PFSK-1 (cell line): Measurements from ENCODE around the gene RAET1L.

Experiments used
- FOXP2 ChIP-seq: optimal IDR thresholded peaks from 2 replicates; pipeline ENCODE3; 2011; ENCODE audit warnings: borderline replicate concordance, control low read depth, inconsistent platforms; ENCODE audit not compliant: insufficient read depth; ENCODE audit errors: extremely low read length, extremely low read depth
- POLR2AphosphoS5 ChIP-seq: IDR thresholded peaks from 2 replicates; pipeline ENCODE4 v1.6.1; 2012; ENCODE audit warnings: low read depth, mild to moderate bottlenecking, control low read depth, low read length, moderate library complexity
- SIN3A ChIP-seq: IDR thresholded peaks from 2 replicates; pipeline ENCODE4 v1.6.1; 2012; ENCODE audit warnings: mild to moderate bottlenecking, low read length, moderate library complexity, borderline replicate concordance; ENCODE audit not compliant: insufficient read depth
- TAF1 ChIP-seq: IDR thresholded peaks from 2 replicates; pipeline ENCODE4 v1.6.1; 2012; ENCODE audit warnings: low read length, control low read depth, borderline replicate concordance; ENCODE audit not compliant: insufficient read depth
- TF ChIP-seq, protein P1 (sequence below), 2 experiments: IDR thresholded peaks; 2 replicates each; pipeline versions ENCODE4 v1.6.1 to v1.8.0; 2011 to 2012; ENCODE audit warnings: low read depth in 2 of 2, low read length in 2 of 2, control low read depth in 1 of 2, inconsistent platforms in 1 of 2, mild to moderate bottlenecking in 1 of 2, moderate library complexity in 1 of 2; ENCODE audit not compliant: insufficient read depth in 1 of 2

Gene RAET1L

GRCh38 chr6:149988550-149989346, 36.6 kb downstream of the RAET1L start:
- TF ChIP-seq TAF1 (no peak), SIN3A (no peak), FOXP2 (no peak), POLR2AphosphoS5 (no peak)
- TF ChIP-seq, protein P1, sequence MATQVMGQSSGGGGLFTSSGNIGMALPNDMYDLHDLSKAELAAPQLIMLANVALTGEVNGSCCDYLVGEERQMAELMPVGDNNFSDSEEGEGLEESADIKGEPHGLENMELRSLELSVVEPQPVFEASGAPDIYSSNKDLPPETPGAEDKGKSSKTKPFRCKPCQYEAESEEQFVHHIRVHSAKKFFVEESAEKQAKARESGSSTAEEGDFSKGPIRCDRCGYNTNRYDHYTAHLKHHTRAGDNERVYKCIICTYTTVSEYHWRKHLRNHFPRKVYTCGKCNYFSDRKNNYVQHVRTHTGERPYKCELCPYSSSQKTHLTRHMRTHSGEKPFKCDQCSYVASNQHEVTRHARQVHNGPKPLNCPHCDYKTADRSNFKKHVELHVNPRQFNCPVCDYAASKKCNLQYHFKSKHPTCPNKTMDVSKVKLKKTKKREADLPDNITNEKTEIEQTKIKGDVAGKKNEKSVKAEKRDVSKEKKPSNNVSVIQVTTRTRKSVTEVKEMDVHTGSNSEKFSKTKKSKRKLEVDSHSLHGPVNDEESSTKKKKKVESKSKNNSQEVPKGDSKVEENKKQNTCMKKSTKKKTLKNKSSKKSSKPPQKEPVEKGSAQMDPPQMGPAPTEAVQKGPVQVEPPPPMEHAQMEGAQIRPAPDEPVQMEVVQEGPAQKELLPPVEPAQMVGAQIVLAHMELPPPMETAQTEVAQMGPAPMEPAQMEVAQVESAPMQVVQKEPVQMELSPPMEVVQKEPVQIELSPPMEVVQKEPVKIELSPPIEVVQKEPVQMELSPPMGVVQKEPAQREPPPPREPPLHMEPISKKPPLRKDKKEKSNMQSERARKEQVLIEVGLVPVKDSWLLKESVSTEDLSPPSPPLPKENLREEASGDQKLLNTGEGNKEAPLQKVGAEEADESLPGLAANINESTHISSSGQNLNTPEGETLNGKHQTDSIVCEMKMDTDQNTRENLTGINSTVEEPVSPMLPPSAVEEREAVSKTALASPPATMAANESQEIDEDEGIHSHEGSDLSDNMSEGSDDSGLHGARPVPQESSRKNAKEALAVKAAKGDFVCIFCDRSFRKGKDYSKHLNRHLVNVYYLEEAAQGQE (IDR thresholded peaks at IDR 0.05; ENCODE audit: insufficient read depth in 1 of 2, low read depth in 2 of 2, low read length in 2 of 2) = no peak

GRCh38 chr6:149987602-149988107, 37.7 kb downstream of the RAET1L start:
- no peak for TF ChIP-seq TAF1
- TF ChIP-seq POLR2AphosphoS5 = no peak
- TF ChIP-seq SIN3A = no peak
- TF ChIP-seq FOXP2 = no peak
- TF ChIP-seq, protein P1 (IDR thresholded peaks at IDR 0.05; ENCODE audit: insufficient read depth in 1 of 2, low read depth in 2 of 2, low read length in 2 of 2) = no peak

GRCh38 chr6:149985481-149985937, 39.8 kb downstream of the RAET1L start:
- TF ChIP-seq POLR2AphosphoS5 (no peak), FOXP2 (no peak), SIN3A (no peak), TAF1 (no peak)
- TF ChIP-seq, protein P1 (IDR thresholded peaks at IDR 0.05; ENCODE audit: insufficient read depth in 1 of 2, low read depth in 2 of 2, low read length in 2 of 2) = no peak

DNA sequence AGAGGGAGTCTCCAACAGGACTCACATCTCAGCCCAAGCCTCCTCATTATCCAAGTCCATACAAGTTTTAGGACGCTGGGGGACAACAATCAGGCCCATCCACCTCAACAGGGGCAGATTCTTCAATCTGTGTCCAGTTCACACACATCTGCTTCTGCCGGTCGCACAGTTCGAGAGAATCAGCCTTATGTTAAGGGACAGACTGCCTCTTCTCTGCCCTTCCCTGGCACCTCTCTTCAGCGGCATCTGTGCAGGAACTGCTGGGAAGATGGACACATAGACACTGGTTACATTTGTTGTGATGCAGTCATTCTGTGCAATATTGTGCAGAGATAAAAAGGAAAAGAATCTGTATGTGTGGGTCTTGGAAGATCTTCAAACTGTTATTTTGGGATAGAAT, 40.6 kb downstream of the RAET1L start:
- TF ChIP-seq, protein P1 (IDR thresholded peaks at IDR 0.05; ENCODE audit: insufficient read depth in 1 of 2, low read depth in 2 of 2, low read length in 2 of 2) = no peak
- TF ChIP-seq SIN3A (no peak), POLR2AphosphoS5 (no peak), FOXP2 (no peak), TAF1 (no peak)

DNA sequence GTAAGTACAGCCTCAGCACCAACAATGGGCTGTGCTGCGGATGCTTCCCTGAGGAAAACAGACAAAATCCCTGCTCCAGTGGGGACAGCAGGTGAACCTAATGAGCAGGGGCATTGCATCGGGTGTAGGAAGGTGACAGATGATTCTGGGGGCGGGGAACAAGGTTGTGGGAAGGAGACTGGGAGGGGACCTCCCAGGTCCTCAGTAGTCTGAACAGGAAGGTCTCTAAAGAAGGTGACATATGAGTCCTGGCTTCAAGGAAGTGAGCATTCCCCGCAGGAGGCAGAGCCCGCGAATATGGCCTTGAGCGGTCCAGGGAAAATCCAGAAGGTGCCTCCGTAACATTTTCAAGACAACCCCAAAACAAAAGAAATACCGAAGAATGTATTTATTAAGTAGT, 42.2 kb downstream of the RAET1L start:
- no peak for TF ChIP-seq POLR2AphosphoS5
- TF ChIP-seq SIN3A = no peak
- TF ChIP-seq, protein P1 (IDR thresholded peaks at IDR 0.05; ENCODE audit: insufficient read depth in 1 of 2, low read depth in 2 of 2, low read length in 2 of 2) = no peak
- no peak for TF ChIP-seq TAF1
- no peak for TF ChIP-seq FOXP2
